GM12865 (cell line): ENCODE measurements around the gene TTC21A.

Experiments
- DNase-seq: peaks from one replicate; pipeline ENCODE4 v3.0.0; 2010; ENCODE audit warnings: low read depth
- H3K4me3 ChIP-seq: 2 replicates; pipeline ENCODE4 v1.5.1; 2011; ENCODE audit warnings: mild to moderate bottlenecking, low read depth, low read length, control low read depth
- CTCF ChIP-seq: IDR thresholded peaks from 2 replicates; pipeline ENCODE4 v1.5.1; 2011; ENCODE audit warnings: low read length, control low read depth, low read depth, inconsistent platforms; ENCODE audit not compliant: insufficient read depth; ENCODE audit errors: missing control alignments

Gene TTC21A

GRCh38 chr3:39114456-39114855, 7.0 kb downstream of the TTC21A start:
- DNase-seq, result no peak
- no peak for TF ChIP-seq CTCF

GRCh38 chr3:39115870-39116269, 8.4 kb downstream of the TTC21A start:
- no peak for TF ChIP-seq CTCF
- no peak overlapping the region for H3K4me3 ChIP-seq
- no peak for DNase-seq

More at GRCh38 chr3:39114456-39114855, 7.0 kb downstream of the TTC21A start:
- H3K4me3 ChIP-seq, result no peak overlapping the region

GRCh38 chr3:39118079-39118478, 10.6 kb downstream of the TTC21A start:
- no peak for DNase-seq
- no peak for TF ChIP-seq CTCF
- no peak overlapping the region for H3K4me3 ChIP-seq

GRCh38 chr3:39118931-39119660, 11.6 kb downstream of the TTC21A start:
- no peak overlapping the region for H3K4me3 ChIP-seq
- no peak for TF ChIP-seq CTCF
- no peak for DNase-seq

GRCh38 chr3:39121621-39122020, 14.1 kb downstream of the TTC21A start:
- no peak overlapping the region for H3K4me3 ChIP-seq
- DNase-seq, result no peak
- TF ChIP-seq CTCF, result no peak

- TF ChIP-seq CTCF, result no peak
- DNase-seq, result peak; percentile 36
- no peak overlapping the region for H3K4me3 ChIP-seq
Measured at GRCh38 chr3:39122813-39123212, 15.3 kb downstream of the TTC21A start.
